Measurements from ENCODE around the gene RHOA.

- TF ChIP-seq CTCF (conservative IDR thresholded peaks at IDR 0.05; ENCODE audit: low read depth, low read length): no peak
- TF ChIP-seq USF2 (IDR thresholded peaks at IDR 0.05; ENCODE audit: low read depth, low read length): no peak
- no peak for TF ChIP-seq CEBPB (IDR thresholded peaks at IDR 0.05; ENCODE audit: low read depth, low read length)
- TF ChIP-seq POLR2A (IDR thresholded peaks at IDR 0.05; ENCODE audit: low read depth, low read length): no peak
- TF ChIP-seq MXI1 (IDR thresholded peaks at IDR 0.05; ENCODE audit: borderline replicate concordance, low read depth, low read length): no peak
- TF ChIP-seq RAD21 (IDR thresholded peaks at IDR 0.05; ENCODE audit: low read length): no peak
- TF ChIP-seq RCOR1 (IDR thresholded peaks at IDR 0.05; ENCODE audit: insufficient replicate concordance, low read length): no peak
- no peak for TF ChIP-seq RFX5 (IDR thresholded peaks at IDR 0.05; ENCODE audit: low read depth, low read length)
- TF ChIP-seq NFE2L2 (IDR thresholded peaks at IDR 0.05; ENCODE audit: low read depth, low read length): no peak
- no peak for TF ChIP-seq CHD1 (IDR thresholded peaks at IDR 0.05; ENCODE audit: low read depth, low read length)
- no peak for TF ChIP-seq BHLHE40 (IDR thresholded peaks at IDR 0.05; ENCODE audit: low read depth, low read length)
- no peak for TF ChIP-seq SMC3 (IDR thresholded peaks at IDR 0.05; ENCODE audit: low read depth, low read length)
- TF ChIP-seq FOS (IDR thresholded peaks at IDR 0.05; ENCODE audit: low read depth, low read length): no peak
- TF ChIP-seq MAZ (IDR thresholded peaks at IDR 0.05; ENCODE audit: borderline replicate concordance, low read depth, low read length): no peak
These were observed 24.1 kb downstream of the RHOA start for GRCh38 chr3:49387721-49388120.

All from IMR-90 (cell line).